Muscle of leg (tissue), 16 donors: ENCODE results near the gene FPR2. TPM values are rescaled to one million over a fixed set of nuclear protein-coding genes. Genes with fewer than 3 reads are reported as not detected.

Experiments used
- DNase-seq: peaks from one replicate; pipeline ENCODE4 v3.0.0; 2013
- H3K27ac ChIP-seq: one replicate; pipeline ENCODE4 v1.5.1; 2013; ENCODE audit warnings: mild to moderate bottlenecking, low read length, control low read depth
- H3K27me3 ChIP-seq: one replicate; pipeline ENCODE4 v1.6.1; 2013; ENCODE audit warnings: low read length; ENCODE audit not compliant: control insufficient read depth, insufficient read depth
- H3K36me3 ChIP-seq: one replicate; pipeline ENCODE4 v1.6.1; 2013; ENCODE audit warnings: low read length; ENCODE audit not compliant: control insufficient read depth, insufficient read depth
- H3K4me1 ChIP-seq: one replicate; pipeline ENCODE4 v1.6.1; 2013; ENCODE audit warnings: low read length; ENCODE audit not compliant: control insufficient read depth, insufficient read depth
- H3K4me3 ChIP-seq: one replicate; pipeline ENCODE4 v1.5.1; 2013; ENCODE audit warnings: low read length, control low read depth
- H3K9me3 ChIP-seq: replicated peaks from 2 replicates; pipeline ENCODE4 v1.6.1; 2013; ENCODE audit warnings: low read depth, low read length; ENCODE audit not compliant: control insufficient read depth
- WGBS: methylation state at CpG from one replicate; pipeline ENCODE4 v1.1.5; 2013; ENCODE audit warnings: missing lambda C conversion rate; ENCODE audit not compliant: insufficient coverage; 5-methylcytosine and 5-hydroxymethylcytosine counted together
- long read RNA-seq, 11 donors: transcript quantifications; one replicate each; lab custom pipeline, GENCODE V29; 2026
- polyA plus RNA-seq, 8 donors: library from polyadenylated mRNA; unstranded; fragments of 120-200 nt; gene quantifications; one replicate each; pipeline versions ENCODE4 v1.2.1 to v1.2.3, GENCODE V29; 2013; ENCODE audit warnings: inconsistent platforms in 1 of 8, low replicate concordance in 1 of 8; ENCODE audit not compliant: insufficient read length in 8 of 8, insufficient read depth in 1 of 8
- total RNA-seq: library from RNA; stranded (reverse); fragments of 120-200 nt; gene quantifications from one replicate; pipeline ENCODE4 v1.2.4, GENCODE V29; 2013

Gene FPR2
- total RNA-seq (0.09 TPM), polyA plus RNA-seq (under 1 TPM; 0.23 to 0.73 (median 0.34) TPM)
- long read RNA-seq, donor 1, result 0 reads
- long read RNA-seq, donor 2, result 0 reads
- long read RNA-seq, donor 3, result 0 reads
- long read RNA-seq, donor 4, result 0 reads
- long read RNA-seq, donor 5, result 0 reads
- long read RNA-seq, donor 6, result 0 reads
- long read RNA-seq, donor 7, result 0 reads
- long read RNA-seq, donor 8, result 0 reads
- long read RNA-seq, donor 9, result 0 reads
- long read RNA-seq, donor 10, result 0 reads
- long read RNA-seq, donor 11, result 0 reads

- DNase-seq, result no peak
- Histone ChIP-seq H3K4me3 (no peak within 1 kb of the TSS), H3K27ac (no peak within 1 kb of the TSS), H3K4me1 (no peaks in the 10 kb centered on the region), H3K27me3 (no peaks in the 10 kb centered on the region), H3K36me3 (no peaks in the 10 kb centered on the region), H3K9me3 (no peaks in the 10 kb centered on the region)
- 71% methylated on average over 2 of the region's 8 CpGs for WGBS
Measured at GRCh38 chr19:51760697-51761356, at the start of gene FPR2. FPR2 (plus strand) TSS chr19:51761180; CDS start chr19:51768659, 7,479 bp downstream.

- Histone ChIP-seq H3K36me3 (peaks cover 12% of the 10 kb centered on the region), H3K4me3 (no peak overlapping the region), H3K27me3 (peaks cover 8% of the 10 kb centered on the region), H3K9me3 (no peaks in the 10 kb centered on the region), H3K4me1 (no peaks in the 10 kb centered on the region), H3K27ac (no peak overlapping the region)
- no CpG with 5 or more reads among the region's 1 CpG for WGBS
- DNase-seq, result no peak
Measured at GRCh38 chr19:51711702-51712101, 49.3 kb upstream of the FPR2 start.

DNA sequence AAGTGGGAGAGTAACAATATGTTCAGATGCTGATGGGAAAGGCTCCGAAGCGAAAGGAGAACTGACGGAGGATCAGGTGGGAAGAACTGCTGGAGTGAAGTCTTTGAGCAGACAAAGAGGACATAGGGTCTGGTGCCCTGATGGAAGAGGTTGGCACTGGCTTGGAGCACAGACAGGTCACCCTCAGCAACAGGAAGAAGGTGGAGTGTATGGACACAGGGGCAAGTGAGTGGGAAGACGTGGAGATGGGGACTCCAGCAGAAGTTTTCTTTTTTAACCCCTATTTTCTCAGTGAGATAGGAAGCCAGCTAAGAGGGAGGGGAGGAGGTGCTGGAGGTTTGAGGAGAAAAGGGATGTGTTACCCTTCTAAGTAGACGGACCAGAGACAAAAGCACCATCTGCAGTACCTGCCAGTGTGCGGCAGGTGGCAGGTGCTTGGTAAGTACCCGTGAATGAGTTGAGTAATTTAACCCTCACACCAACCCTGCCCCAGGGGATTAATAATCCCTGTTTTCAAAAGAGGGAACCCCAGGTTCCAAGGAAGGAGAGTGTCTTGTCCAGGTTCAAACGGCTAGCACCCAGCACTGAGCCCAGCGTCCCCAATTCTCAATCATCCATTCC, 48.4 kb upstream of the FPR2 start:
- Histone ChIP-seq H3K4me3 (no peak overlapping the region), H3K27ac (no peak overlapping the region), H3K27me3 (peaks cover 14% of the 10 kb centered on the region), H3K4me1 (no peaks in the 10 kb centered on the region), H3K9me3 (no peaks in the 10 kb centered on the region), H3K36me3 (peaks cover 5% of the 10 kb centered on the region)
- 91% methylated on average over 3 of the region's 9 CpGs for WGBS
- no peak for DNase-seq

DNA sequence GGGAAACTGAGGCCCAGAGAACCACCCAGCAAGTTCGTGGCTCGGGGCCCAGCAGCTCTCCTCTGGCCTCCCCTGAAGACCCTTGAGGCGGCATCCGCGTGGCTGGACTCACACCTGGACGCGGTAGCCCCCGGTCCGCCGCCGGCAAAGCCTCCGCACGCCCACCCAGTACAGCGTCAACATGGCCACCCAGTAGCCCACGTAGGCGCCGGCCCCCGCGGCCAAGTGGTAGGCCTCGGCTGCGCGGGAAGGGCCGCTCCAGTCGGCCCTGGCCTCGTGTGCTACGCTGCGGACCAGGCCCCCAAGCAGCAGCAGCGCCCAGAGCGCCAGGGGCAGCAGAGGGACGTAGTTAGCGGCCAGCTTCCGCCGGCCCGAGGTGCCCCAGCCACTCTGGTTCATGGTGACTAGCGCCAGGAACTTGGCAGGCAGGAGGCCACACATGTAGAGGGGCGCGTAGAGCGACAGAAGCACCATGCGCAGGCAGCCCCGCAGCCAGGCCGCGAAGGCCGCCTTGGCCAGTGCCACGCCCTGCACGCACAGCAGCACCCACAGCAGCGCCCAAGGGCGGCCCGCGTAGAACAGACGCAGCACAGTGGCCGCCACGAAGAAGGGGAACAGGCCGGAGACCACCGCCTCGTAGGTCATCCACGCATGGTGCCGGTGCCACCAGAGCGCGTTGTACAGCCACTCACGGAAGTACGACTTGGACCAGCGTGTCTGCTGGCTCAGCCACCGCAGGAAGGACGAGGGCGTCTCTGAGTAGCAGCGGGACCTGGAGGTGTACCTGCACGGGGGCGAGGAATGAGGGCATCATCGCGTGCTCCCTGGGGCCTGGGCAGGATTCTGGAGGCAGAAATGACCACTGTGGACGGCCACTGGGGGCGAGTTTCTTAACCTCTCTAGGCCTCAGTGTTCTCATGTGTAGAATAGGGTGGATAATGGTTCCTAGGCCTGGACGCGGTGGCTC, 47.4 kb upstream of the FPR2 start:
- H3K4me3 ChIP-seq, result no peak overlapping the region
- H3K27ac ChIP-seq, result no peak overlapping the region
- H3K36me3 ChIP-seq, result no peaks in the 10 kb centered on the region
- no peaks in the 10 kb centered on the region for H3K9me3 ChIP-seq
- no peak for DNase-seq
- H3K27me3 ChIP-seq, result peaks cover 23% of the 10 kb centered on the region
- WGBS, result 87% methylated on average over 70 of the region's 74 CpGs
- no peaks in the 10 kb centered on the region for H3K4me1 ChIP-seq

GRCh38 chr19:51714848-51715247, 46.1 kb upstream of the FPR2 start:
- peaks cover 34% of the 10 kb centered on the region for H3K27me3 ChIP-seq
- no peaks in the 10 kb centered on the region for H3K4me1 ChIP-seq
- WGBS, result 33% methylated on average over 3 of the region's 3 CpGs
- H3K9me3 ChIP-seq, result no peaks in the 10 kb centered on the region
- H3K4me3 ChIP-seq, result no peak overlapping the region
- H3K27ac ChIP-seq, result no peak overlapping the region
- no peaks in the 10 kb centered on the region for H3K36me3 ChIP-seq
- DNase-seq, result no peak

DNA sequence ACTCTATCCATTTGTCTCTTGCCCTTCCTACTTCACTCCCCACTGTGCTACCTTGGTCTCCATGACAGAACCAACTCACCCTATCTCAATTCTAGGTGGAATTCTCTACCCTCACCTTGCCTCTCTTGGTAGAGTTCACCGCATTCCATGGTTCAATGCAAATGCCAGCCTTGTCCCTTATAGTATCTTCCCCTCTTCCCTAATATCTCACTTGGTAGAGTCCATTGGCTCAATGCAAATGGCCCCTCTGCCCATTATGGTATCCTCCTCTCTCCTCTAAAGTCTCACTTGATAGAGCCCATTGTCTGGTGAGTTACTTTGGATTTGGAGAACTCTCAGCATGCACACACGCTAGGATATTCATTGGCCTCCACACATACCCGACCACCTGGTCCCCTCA, 45.1 kb upstream of the FPR2 start:
- Histone ChIP-seq H3K36me3 (no peaks in the 10 kb centered on the region), H3K27me3 (peaks cover 43% of the 10 kb centered on the region), H3K27ac (no peak overlapping the region), H3K9me3 (no peaks in the 10 kb centered on the region), H3K4me3 (no peak overlapping the region), H3K4me1 (no peaks in the 10 kb centered on the region)
- no peak for DNase-seq
- 100% methylated on average over 1 of the region's 3 CpGs for WGBS

DNA sequence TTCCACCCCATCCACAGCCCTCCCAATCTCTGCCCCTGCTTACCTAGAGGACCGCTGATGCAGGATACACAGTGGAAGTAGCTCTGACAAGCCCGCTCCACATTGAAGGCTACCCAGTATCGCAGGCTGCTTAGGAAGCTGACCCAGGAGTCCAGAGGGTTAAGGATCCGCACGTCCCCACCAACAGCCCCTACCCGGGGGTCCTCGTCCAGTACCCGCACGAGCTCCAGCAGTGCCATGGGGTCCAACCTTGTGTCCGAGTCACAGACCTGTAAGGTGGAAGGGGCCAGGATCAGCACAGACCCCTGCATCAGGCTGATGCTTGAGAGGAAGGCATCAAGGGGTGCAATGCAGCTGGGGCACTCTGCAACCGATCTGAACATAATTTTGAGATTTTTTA, 44.1 kb upstream of the FPR2 start:
- H3K36me3 ChIP-seq, result no peaks in the 10 kb centered on the region
- no peaks in the 10 kb centered on the region for H3K4me1 ChIP-seq
- H3K4me3 ChIP-seq, result no peak overlapping the region
- peaks cover 53% of the 10 kb centered on the region for H3K27me3 ChIP-seq
- no peak for DNase-seq
- H3K9me3 ChIP-seq, result no peaks in the 10 kb centered on the region
- no peak overlapping the region for H3K27ac ChIP-seq
- WGBS, result 87% methylated on average over 9 of the region's 11 CpGs

DNA sequence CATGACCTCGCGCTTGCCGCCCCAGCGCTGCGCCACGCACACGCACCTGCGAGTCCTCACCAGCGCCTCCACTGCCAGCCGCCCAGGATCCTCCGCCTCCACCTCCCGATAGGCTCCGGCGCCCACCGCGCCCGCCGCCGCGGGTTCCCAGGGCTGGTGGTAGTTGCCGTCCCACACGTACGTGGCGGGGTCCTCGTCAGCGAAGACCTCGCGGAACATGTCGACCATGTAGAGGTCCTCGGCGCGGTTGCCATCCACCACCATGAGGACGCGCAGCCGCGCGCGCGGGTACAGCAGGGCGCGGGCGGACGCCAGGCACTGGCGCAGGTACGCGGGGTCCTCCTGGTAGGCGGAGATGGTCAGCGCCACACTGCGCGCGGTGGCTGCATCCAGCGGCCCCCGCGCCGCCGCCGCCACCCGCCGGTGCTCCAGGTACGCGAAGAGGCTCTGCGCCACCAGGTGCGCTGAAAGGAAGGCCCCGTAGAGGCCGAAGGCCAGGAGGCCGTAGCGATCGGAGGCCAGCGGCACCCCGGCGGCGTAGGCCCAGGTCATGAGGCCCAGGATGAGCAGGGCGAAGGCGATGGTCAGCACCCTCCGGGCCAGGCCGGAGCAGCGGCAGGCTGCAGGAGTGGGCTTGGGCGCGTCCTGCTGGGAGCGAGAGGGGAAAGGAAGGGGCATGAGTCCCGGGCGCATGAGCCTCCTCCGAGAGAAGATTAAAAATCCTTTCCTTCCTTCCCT, 41.6 kb upstream of the FPR2 start:
- Histone ChIP-seq H3K9me3 (no peaks in the 10 kb centered on the region), H3K27me3 (peaks cover 70% of the 10 kb centered on the region), H3K4me3 (no peak overlapping the region), H3K4me1 (peaks cover 6% of the 10 kb centered on the region), H3K27ac (no peak overlapping the region), H3K36me3 (no peaks in the 10 kb centered on the region)
- no peak for DNase-seq
- 4% methylated on average over 69 of the region's 83 CpGs for WGBS

- Histone ChIP-seq H3K9me3 (no peaks in the 10 kb centered on the region), H3K27me3 (peaks cover 77% of the 10 kb centered on the region), H3K4me1 (peaks cover 11% of the 10 kb centered on the region), H3K4me3 (no peak overlapping the region), H3K27ac (no peak overlapping the region), H3K36me3 (no peaks in the 10 kb centered on the region)
- no peak for DNase-seq
- WGBS, result 67% methylated on average over 1 of the region's 7 CpGs
Measured at GRCh38 chr19:51721905-51722304, 39.1 kb upstream of the FPR2 start.
